SK-N-SH treated with all-trans-retinoic acid at 6 μM for 48 hours (cell line): ENCODE data around the gene SLC7A6OS.

ENCODE experiments used
- ARNTL ChIP-seq: fragments of 450-650 bp; formaldehyde crosslinking; IDR thresholded peaks from 2 replicates; pipeline ENCODE4 v1.5.0; 2020; ENCODE audit warnings: low read depth, mild to moderate bottlenecking, moderate library complexity, borderline replicate concordance
- BACH2 ChIP-seq: fragments of 250-450 bp; sonication (Bioruptor Pico); IDR thresholded peaks from 2 replicates; pipeline ENCODE4 v1.9.0; 2021; ENCODE audit warnings: mild to moderate bottlenecking, borderline replicate concordance
- CSDC2 ChIP-seq: fragments of 250-450 bp; sonication (Bioruptor Pico); IDR thresholded peaks from 2 replicates; pipeline ENCODE4 v1.5.0; 2020; ENCODE audit warnings: mild to moderate bottlenecking, moderate library complexity
- GLIS3 ChIP-seq: fragments of 250-450 bp; sonication (Bioruptor Pico); IDR thresholded peaks from 2 replicates; pipeline ENCODE4 v1.5.0; 2020; ENCODE audit warnings: mild to moderate bottlenecking, moderate library complexity
- ISL1 ChIP-seq: fragments of 250-450 bp; sonication (Bioruptor Pico); IDR thresholded peaks from 2 replicates; pipeline ENCODE4 v2.1.2; 2022; ENCODE audit warnings: mild to moderate bottlenecking, moderate library complexity
- PPARA ChIP-seq: fragments of 250-450 bp; sonication (Bioruptor Pico); IDR thresholded peaks from 2 replicates; pipeline ENCODE4 v1.5.0; 2020; ENCODE audit warnings: mild to moderate bottlenecking, borderline replicate concordance
- RARB ChIP-seq: fragments of 250-450 bp; sonication (Bioruptor Pico); IDR thresholded peaks from 2 replicates; pipeline ENCODE4 v1.8.0; 2021; ENCODE audit warnings: mild to moderate bottlenecking, moderate library complexity
- SNAI2 ChIP-seq: fragments of 250-450 bp; sonication (Bioruptor Pico); IDR thresholded peaks from 2 replicates; pipeline ENCODE4 v1.5.0; 2020; ENCODE audit warnings: mild to moderate bottlenecking, moderate library complexity
- TCF4 ChIP-seq: fragments of 250-450 bp; sonication (Bioruptor Pico); IDR thresholded peaks from 2 replicates; pipeline ENCODE4 v1.8.0; 2021; ENCODE audit warnings: mild to moderate bottlenecking, moderate library complexity, borderline replicate concordance
- ZFP3 ChIP-seq: fragments of 250-450 bp; sonication (Bioruptor Pico); IDR thresholded peaks from 2 replicates; pipeline ENCODE4 v1.5.0; 2020; ENCODE audit warnings: mild to moderate bottlenecking, moderate library complexity
- ZFP30 ChIP-seq: fragments of 450-650 bp; formaldehyde crosslinking; IDR thresholded peaks from 2 replicates; pipeline ENCODE4 v1.5.0; 2022; ENCODE audit warnings: mild to moderate bottlenecking, moderate library complexity
- ZNF8 ChIP-seq: fragments of 450-650 bp; formaldehyde crosslinking; IDR thresholded peaks from 2 replicates; pipeline ENCODE4 v1.5.0; 2020; ENCODE audit warnings: mild to moderate bottlenecking, moderate library complexity
- TF ChIP-seq, protein P1 (sequence below): fragments of 250-450 bp; sonication (Bioruptor Pico); IDR thresholded peaks from 2 replicates; pipeline ENCODE4 v1.8.0; 2020; ENCODE audit warnings: mild to moderate bottlenecking, moderate library complexity, borderline replicate concordance
- TF ChIP-seq, protein P2 (sequence below): fragments of 250-450 bp; sonication (Bioruptor Pico); IDR thresholded peaks from 2 replicates; pipeline ENCODE4 v1.5.0; 2020; ENCODE audit warnings: mild to moderate bottlenecking, moderate library complexity

DNA sequence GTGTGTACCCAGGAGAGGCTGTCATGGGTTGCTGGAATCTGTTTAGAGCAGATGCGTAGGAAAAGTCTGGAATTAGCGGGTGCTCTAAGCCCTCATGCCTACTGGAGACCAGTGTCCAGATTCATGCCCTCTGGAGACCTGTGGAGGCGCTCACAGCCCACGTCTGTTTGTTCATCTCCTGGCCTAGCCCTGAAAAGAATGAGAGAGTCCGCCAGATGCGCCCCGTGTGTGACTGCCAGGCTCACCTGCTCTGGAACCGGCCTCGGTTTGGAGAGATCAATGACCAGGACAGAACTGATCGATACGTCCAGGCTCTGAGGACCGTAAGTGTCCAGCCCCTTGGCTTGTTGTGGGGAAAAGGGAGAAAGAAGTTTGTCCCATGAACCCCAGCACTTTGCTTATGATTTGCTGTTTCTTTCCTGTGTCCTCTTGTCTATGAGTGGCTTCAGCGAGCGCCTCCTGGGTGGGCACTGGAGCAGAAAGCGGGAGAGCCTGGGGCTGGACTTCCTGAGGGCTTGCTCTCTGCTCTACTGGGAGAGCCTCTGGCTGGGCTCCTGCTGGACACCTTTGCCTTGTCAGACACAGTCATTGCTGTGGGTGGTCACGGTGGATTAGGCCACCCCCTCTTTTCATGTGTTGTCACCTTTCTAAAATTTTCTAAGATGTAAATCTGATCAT, 35.4 kb upstream of the SLC7A6OS start:
- TF ChIP-seq BACH2 (CRISPR knock-in tag): no peak
- no peak for TF ChIP-seq PPARA (CRISPR knock-in tag)
- no peak for TF ChIP-seq RARB (CRISPR knock-in tag)
- no peak for TF ChIP-seq ZFP30 (CRISPR knock-in tag)
- no peak for TF ChIP-seq GLIS3 (CRISPR knock-in tag)
- TF ChIP-seq ARNTL (CRISPR knock-in tag): no peak
- no peak for TF ChIP-seq TCF4
- TF ChIP-seq CSDC2: no peak
- TF ChIP-seq, protein P1, sequence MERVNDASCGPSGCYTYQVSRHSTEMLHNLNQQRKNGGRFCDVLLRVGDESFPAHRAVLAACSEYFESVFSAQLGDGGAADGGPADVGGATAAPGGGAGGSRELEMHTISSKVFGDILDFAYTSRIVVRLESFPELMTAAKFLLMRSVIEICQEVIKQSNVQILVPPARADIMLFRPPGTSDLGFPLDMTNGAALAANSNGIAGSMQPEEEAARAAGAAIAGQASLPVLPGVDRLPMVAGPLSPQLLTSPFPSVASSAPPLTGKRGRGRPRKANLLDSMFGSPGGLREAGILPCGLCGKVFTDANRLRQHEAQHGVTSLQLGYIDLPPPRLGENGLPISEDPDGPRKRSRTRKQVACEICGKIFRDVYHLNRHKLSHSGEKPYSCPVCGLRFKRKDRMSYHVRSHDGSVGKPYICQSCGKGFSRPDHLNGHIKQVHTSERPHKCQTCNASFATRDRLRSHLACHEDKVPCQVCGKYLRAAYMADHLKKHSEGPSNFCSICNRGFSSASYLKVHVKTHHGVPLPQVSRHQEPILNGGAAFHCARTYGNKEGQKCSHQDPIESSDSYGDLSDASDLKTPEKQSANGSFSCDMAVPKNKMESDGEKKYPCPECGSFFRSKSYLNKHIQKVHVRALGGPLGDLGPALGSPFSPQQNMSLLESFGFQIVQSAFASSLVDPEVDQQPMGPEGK: no peak
- TF ChIP-seq ZNF8: no peak
- no peak for TF ChIP-seq ISL1 (CRISPR knock-in tag)
- TF ChIP-seq, protein P2, sequence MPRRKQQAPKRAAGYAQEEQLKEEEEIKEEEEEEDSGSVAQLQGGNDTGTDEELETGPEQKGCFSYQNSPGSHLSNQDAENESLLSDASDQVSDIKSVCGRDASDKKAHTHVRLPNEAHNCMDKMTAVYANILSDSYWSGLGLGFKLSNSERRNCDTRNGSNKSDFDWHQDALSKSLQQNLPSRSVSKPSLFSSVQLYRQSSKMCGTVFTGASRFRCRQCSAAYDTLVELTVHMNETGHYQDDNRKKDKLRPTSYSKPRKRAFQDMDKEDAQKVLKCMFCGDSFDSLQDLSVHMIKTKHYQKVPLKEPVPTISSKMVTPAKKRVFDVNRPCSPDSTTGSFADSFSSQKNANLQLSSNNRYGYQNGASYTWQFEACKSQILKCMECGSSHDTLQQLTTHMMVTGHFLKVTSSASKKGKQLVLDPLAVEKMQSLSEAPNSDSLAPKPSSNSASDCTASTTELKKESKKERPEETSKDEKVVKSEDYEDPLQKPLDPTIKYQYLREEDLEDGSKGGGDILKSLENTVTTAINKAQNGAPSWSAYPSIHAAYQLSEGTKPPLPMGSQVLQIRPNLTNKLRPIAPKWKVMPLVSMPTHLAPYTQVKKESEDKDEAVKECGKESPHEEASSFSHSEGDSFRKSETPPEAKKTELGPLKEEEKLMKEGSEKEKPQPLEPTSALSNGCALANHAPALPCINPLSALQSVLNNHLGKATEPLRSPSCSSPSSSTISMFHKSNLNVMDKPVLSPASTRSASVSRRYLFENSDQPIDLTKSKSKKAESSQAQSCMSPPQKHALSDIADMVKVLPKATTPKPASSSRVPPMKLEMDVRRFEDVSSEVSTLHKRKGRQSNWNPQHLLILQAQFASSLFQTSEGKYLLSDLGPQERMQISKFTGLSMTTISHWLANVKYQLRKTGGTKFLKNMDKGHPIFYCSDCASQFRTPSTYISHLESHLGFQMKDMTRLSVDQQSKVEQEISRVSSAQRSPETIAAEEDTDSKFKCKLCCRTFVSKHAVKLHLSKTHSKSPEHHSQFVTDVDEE (CRISPR knock-in tag): no peak
- TF ChIP-seq ZFP3 (CRISPR knock-in tag): no peak
- no peak for TF ChIP-seq SNAI2 (CRISPR knock-in tag)
